Activated T-cell treated with anti-CD3 and anti-CD28 coated beads for 4 hours (primary cell): ENCODE results near the gene USP14.

Experiments used
- DNase-seq: peaks from one replicate; pipeline ENCODE4 v3.0.0-alpha.2; 2020

Gene USP14

GRCh38 chr18:160831-161570, 2.6 kb downstream of the USP14 start:
- no peak for DNase-seq

- no peak for DNase-seq
These were observed 14.0 kb downstream of the USP14 start for GRCh38 chr18:172361-172760.

GRCh38 chr18:179499-179898, 21.1 kb downstream of the USP14 start:
- no peak for DNase-seq

- no peak for DNase-seq
These were observed 23.4 kb downstream of the USP14 start for GRCh38 chr18:181711-182110.

- DNase-seq = no peak
These were observed 25.4 kb downstream of the USP14 start for GRCh38 chr18:183769-184168.

- DNase-seq = no peak
These were observed 30.9 kb downstream of the USP14 start for GRCh38 chr18:189254-189653.

GRCh38 chr18:191725-192124, 33.4 kb downstream of the USP14 start:
- no peak for DNase-seq

GRCh38 chr18:192801-193200, 34.4 kb downstream of the USP14 start:
- no peak for DNase-seq

- DNase-seq = no peak
These were observed 37.3 kb downstream of the USP14 start for GRCh38 chr18:195651-196050.

GRCh38 chr18:199214-199613, 40.9 kb downstream of the USP14 start:
- DNase-seq = no peak

GRCh38 chr18:199768-200167, 41.4 kb downstream of the USP14 start:
- no peak for DNase-seq

GRCh38 chr18:210075-210474, 51.7 kb downstream of the USP14 start:
- DNase-seq = no peak

GRCh38 chr18:210733-211132, 52.4 kb downstream of the USP14 start:
- no peak for DNase-seq

- no peak for DNase-seq
These were observed 53.2 kb downstream of the USP14 start for GRCh38 chr18:211582-211981.

GRCh38 chr18:212780-213179, 54.4 kb downstream of the USP14 start:
- DNase-seq = no peak

GRCh38 chr18:213505-213904, 55.1 kb downstream of the USP14 start:
- no peak for DNase-seq

GRCh38 chr18:213966-214365, 55.6 kb downstream of the USP14 start:
- DNase-seq = no peak

- no peak for DNase-seq
These were observed 57.2 kb downstream of the USP14 start for GRCh38 chr18:215448-216010.

- DNase-seq = no peak
These were observed 59.4 kb downstream of the USP14 start for GRCh38 chr18:217532-218336.

- DNase-seq = no peak
These were observed 62.4 kb downstream of the USP14 start for GRCh38 chr18:220708-221107.

GRCh38 chr18:225745-226144, 67.4 kb downstream of the USP14 start:
- DNase-seq = no peak

GRCh38 chr18:227374-227773, 69.0 kb downstream of the USP14 start:
- DNase-seq = no peak

GRCh38 chr18:227902-228301, 69.5 kb downstream of the USP14 start:
- DNase-seq = no peak

GRCh38 chr18:228586-228985, 70.2 kb downstream of the USP14 start:
- no peak for DNase-seq
